ENCODE measurements around the gene NBEAL2. TPM values are rescaled to one million over a fixed set of nuclear protein-coding genes. Genes with fewer than 3 reads are reported as not detected.
A peak's percentile ranks its signal among the peaks of the same experiment; 100 is the strongest.

NBEAL2 gene
- total and polyA plus RNA-seq, 2 of the 8 experiments (the other 6 are each of a cell fraction or from before 2014, with no cell fraction given), result 27.3 to 46.9 TPM

DNA sequence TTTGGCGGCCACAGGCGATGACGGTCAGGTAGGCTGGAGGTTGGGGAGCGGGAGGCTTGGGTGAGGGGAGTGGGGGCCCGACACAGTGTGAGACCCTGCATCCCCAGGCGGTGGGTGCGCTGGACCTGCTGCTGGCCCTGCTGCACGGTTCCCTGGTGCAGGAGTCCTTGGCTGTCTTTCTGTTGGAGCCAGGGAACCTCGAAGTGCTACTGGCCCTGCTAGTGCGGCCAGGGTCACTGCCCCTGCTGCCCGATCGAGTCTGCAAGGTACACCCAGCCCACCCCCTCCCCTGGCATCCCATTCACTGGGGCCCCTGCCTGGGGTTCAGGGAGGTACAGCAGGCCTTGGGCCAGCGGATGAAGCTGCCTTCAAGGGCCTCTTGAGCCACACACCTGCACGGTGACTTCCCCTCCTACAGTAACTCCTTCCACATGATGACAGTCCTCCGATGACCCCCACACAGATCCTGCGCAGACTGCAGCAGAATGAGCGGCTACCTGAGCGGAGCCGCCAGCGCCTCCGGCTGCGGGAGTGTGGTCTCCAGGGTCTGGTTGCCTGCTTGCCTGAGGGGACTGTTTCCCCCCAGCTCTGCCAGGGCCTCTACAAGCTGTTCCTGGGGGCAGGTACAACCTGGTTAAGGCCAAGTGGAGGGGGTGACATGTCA, 19.5 kb downstream of the NBEAL2 start:
- Histone ChIP-seq H2AK5ac (ENCODE audit: low read depth, low read length) (no peak overlapping the region), H3K79me2 (ENCODE audit: control insufficient read depth in 1 of 2, insufficient read depth in 2 of 2, low read length in 2 of 2) (no peaks in the 10 kb centered on the region), H3K36me3 (ENCODE audit: control insufficient read depth in 2 of 4, insufficient read depth in 4 of 4, low read length in 3 of 4) (peaks cover 4 to 11% (median 10%) of the 10 kb centered on the region in 4 experiments; a peak in 5 of 8 replicates), H3K4me2 (ENCODE audit: insufficient read depth in 1 of 2, low read depth in 2 of 2, low read length in 2 of 2) (no peak overlapping the region), H2AFZ (ENCODE audit: low read length) (no peak overlapping the region), H3K23me2 (ENCODE audit: low read depth, low read length) (no peaks in the 10 kb centered on the region), H4K91ac (replicated peaks; ENCODE audit: insufficient read length, low read length) (no peak overlapping the region), H3K4me3 (ENCODE audit: extremely low read depth in 1 of 4, insufficient read depth in 2 of 4, low read depth in 3 of 4, low read length in 4 of 4) (no peak overlapping the region), H3K4ac (replicated peaks; ENCODE audit: insufficient read length, low read depth, low read length) (no peak overlapping the region), H2BK5ac (ENCODE audit: low read depth, low read length) (0 out of 2 replicates have a peak overlapping the region, but pooled peaks have one; percentile 49), H3K9ac (replicated peaks in 1 of 4; ENCODE audit: extremely low read depth in 1 of 4, low read depth in 3 of 4, low read length in 3 of 4) (no peak overlapping the region), H3K27ac (ENCODE audit: low read depth, low read length) (no peak overlapping the region), H2BK20ac (ENCODE audit: low read length) (no peak overlapping the region), H4K20me1 (replicated peaks in 1 of 2; ENCODE audit: control insufficient read depth in 1 of 2, insufficient read depth in 2 of 2, low read length in 2 of 2) (peaks cover 3 to 20% of the 10 kb centered on the region in 2 experiments), H2BK15ac (ENCODE audit: low read length) (no peak overlapping the region), H3K4me1 (replicated peaks in 1 of 4; ENCODE audit: control insufficient read depth in 3 of 4, insufficient read depth in 4 of 4, low read length in 3 of 4) (peaks cover 0 to 3% (median 1%) of the 10 kb centered on the region in 4 experiments; a peak in 3 of 7 replicates), H2BK120ac (replicated peaks; ENCODE audit: low read depth, low read length) (no peak overlapping the region), H2BK12ac (ENCODE audit: low read depth, low read length) (no peak overlapping the region), H3K56ac (replicated peaks; ENCODE audit: insufficient read length, low read depth, low read length) (no peak overlapping the region), H3K18ac (ENCODE audit: extremely low read depth, low read length) (no peak overlapping the region), H4K5ac (ENCODE audit: insufficient read length, low read depth, low read length) (no peak overlapping the region), H3K79me1 (ENCODE audit: low read depth, low read length) (no peaks in the 10 kb centered on the region), H3K27me3 (replicated peaks in 1 of 4; ENCODE audit: control insufficient read depth in 3 of 4, extremely low read depth in 1 of 4, insufficient read depth in 3 of 4, low read length in 3 of 4) (no peaks in the 10 kb centered on the region), H4K8ac (ENCODE audit: extremely low read depth, insufficient read depth, low read length) (peak overlapping the region; percentile 79; the same call in 1 of the 2 replicates), H3K14ac (ENCODE audit: insufficient read length) (no peak overlapping the region), H3K9me3 (ENCODE audit: insufficient read depth in 2 of 2, low read depth in 1 of 2, low read length in 1 of 2) (no peaks in the 10 kb centered on the region), H3K23ac (ENCODE audit: insufficient read length) (no peak overlapping the region)
- DNase-seq (ENCODE audit: low read depth in 1 of 2, low spot score in 2 of 2) (no peak), FAIRE-seq (no peak)
- TF ChIP-seq JUN (IDR thresholded peaks at IDR 0.05; ENCODE audit: low read depth, low read length), result no peak
- TF ChIP-seq, protein P1, sequence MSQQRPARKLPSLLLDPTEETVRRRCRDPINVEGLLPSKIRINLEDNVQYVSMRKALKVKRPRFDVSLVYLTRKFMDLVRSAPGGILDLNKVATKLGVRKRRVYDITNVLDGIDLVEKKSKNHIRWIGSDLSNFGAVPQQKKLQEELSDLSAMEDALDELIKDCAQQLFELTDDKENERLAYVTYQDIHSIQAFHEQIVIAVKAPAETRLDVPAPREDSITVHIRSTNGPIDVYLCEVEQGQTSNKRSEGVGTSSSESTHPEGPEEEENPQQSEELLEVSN (IDR thresholded peaks at IDR 0.05), result no peak
- no peak for TF ChIP-seq CBX8 (IDR thresholded peaks at IDR 0.05; ENCODE audit: borderline replicate concordance, low read depth, low read length)
- TF ChIP-seq POLR2AphosphoS5 (IDR thresholded peaks at IDR 0.05; ENCODE audit: low read depth, low read length), result no peak
- no peak for TF ChIP-seq TEAD4 (IDR thresholded peaks at IDR 0.05; ENCODE audit: low read depth, low read length)
- TF ChIP-seq SP1 (IDR thresholded peaks at IDR 0.05; ENCODE audit: low read depth, low read length), result no peak
- TF ChIP-seq EGR1 (IDR thresholded peaks at IDR 0.05; ENCODE audit: borderline replicate concordance, low read depth, low read length), result no peak
- no peak for TF ChIP-seq TAF7 (optimal IDR thresholded peaks at IDR 0.05; ENCODE audit: borderline replicate concordance, low read depth, low read length)
- no peak for TF ChIP-seq RAD21 (IDR thresholded peaks at IDR 0.05 in 1 of 2, conservative IDR thresholded peaks at IDR 0.05 in 1 of 2; ENCODE audit: low read depth in 2 of 2, low read length in 2 of 2)
- TF ChIP-seq RXRA (IDR thresholded peaks at IDR 0.05; ENCODE audit: insufficient read depth, low read depth, low read length), result no peak
- no peak for TF ChIP-seq EP300 (IDR thresholded peaks at IDR 0.05; ENCODE audit: borderline replicate concordance in 1 of 2, low read depth in 2 of 2, low read length in 2 of 2)
- CTCF ChIA-PET (ENCODE audit: partially characterized antibody), result interaction anchor here (0.9 to 14.2 kb wide), 29 partner anchors 8 to 334 kb away, joined by 3 to 130 read pairs (median 5); partner anchors contain the start of genes CCDC12, MYL3 and NBEAL2
- 88% methylated on average over 16 of the region's 22 CpGs; no CpG with 5 or more reads in 1 of the 2 experiments for WGBS, 2 experiments (ENCODE audit: extremely low coverage in 1 of 2, insufficient coverage in 1 of 2, insufficient read length in 1 of 2, insufficient replicate concordance in 2 of 2, low coverage in 1 of 2, low lambda C conversion rate in 2 of 2, missing lambda C conversion rate in 1 of 2)
- POLR2A ChIA-PET (ENCODE audit: partially characterized antibody), result interaction anchor here (0.6 to 1.6 kb wide), 7 partner anchors 10 to 293 kb away, joined by 3 to 6 read pairs (median 4); partner anchors contain the start of gene NBEAL2
